HEK293T (cell line): ENCODE measurements around the gene SATB1.

Experiments used
- CTCF ChIA-PET: fragments of 350-600 bp; formaldehyde crosslinking; extraction: SDS; loops from one replicate; lab custom pipeline; 2021; ENCODE audit warnings: antibody characterized with exemption, inconsistent platforms; lab: Yijun Ruan, JAX
- POLR2A ChIA-PET: fragments of 350-600 bp; formaldehyde crosslinking; extraction: SDS; loops from one replicate; lab custom pipeline; 2020; ENCODE audit warnings: antibody characterized with exemption, inconsistent platforms; lab: Yijun Ruan, JAX
- DNase-seq: peaks from one replicate; pipeline ENCODE4 v3.0.0; 2012; ENCODE audit warnings: mixed read lengths; ENCODE audit errors: extremely low spot score
- ARNT ChIP-seq: fragments of 450-650 bp; IDR thresholded peaks from 2 replicates; pipeline ENCODE4 v1.6.1; 2017; ENCODE audit warnings: mild to moderate bottlenecking
- BHLHE40 ChIP-seq: fragments of 450-650 bp; IDR thresholded peaks from 2 replicates; pipeline ENCODE4 v1.6.1; 2016; ENCODE audit warnings: mild to moderate bottlenecking, moderate library complexity, borderline replicate concordance
- CTBP1 ChIP-seq: fragments of 450-650 bp; IDR thresholded peaks from 2 replicates; pipeline ENCODE4 v1.6.1; 2016; ENCODE audit warnings: borderline replicate concordance
- ELF4 ChIP-seq: fragments of 450-650 bp; IDR thresholded peaks from 2 replicates; pipeline ENCODE4 v1.6.1; 2017; ENCODE audit warnings: antibody characterized with exemption
- FOXA1 ChIP-seq: fragments of 450-650 bp; IDR thresholded peaks from 2 replicates; pipeline ENCODE4 v1.6.1; 2016; ENCODE audit warnings: mild to moderate bottlenecking
- FOXK2 ChIP-seq: fragments of 450-650 bp; IDR thresholded peaks from 2 replicates; pipeline ENCODE4 v1.6.1; 2016; ENCODE audit warnings: mild to moderate bottlenecking
- FOXM1 ChIP-seq: fragments of 450-650 bp; IDR thresholded peaks from 2 replicates; pipeline ENCODE4 v1.6.1; 2017; ENCODE audit warnings: mild to moderate bottlenecking, borderline replicate concordance
- HDGF ChIP-seq: fragments of 450-650 bp; IDR thresholded peaks from 2 replicates; pipeline ENCODE4 v1.6.1; 2017; ENCODE audit warnings: antibody characterized with exemption, borderline replicate concordance
- L3MBTL2 ChIP-seq: fragments of 450-650 bp; conservative IDR thresholded peaks from 2 replicates; pipeline ENCODE4 v1.6.1; 2016; ENCODE audit warnings: mild to moderate bottlenecking
- LEF1 ChIP-seq: fragments of 450-650 bp; IDR thresholded peaks from 2 replicates; pipeline ENCODE4 v1.6.1; 2017; ENCODE audit warnings: mild to moderate bottlenecking, borderline replicate concordance
- NFRKB ChIP-seq: fragments of 450-650 bp; IDR thresholded peaks from 2 replicates; pipeline ENCODE4 v1.6.1; 2016; ENCODE audit warnings: mild to moderate bottlenecking, moderate library complexity
- PKNOX1 ChIP-seq: fragments of 450-650 bp; IDR thresholded peaks from 2 replicates; pipeline ENCODE4 v1.6.1; 2016
- SP1 ChIP-seq: fragments of 450-650 bp; IDR thresholded peaks from 2 replicates; pipeline ENCODE4 v1.6.1; 2017
- SUZ12 ChIP-seq: fragments of 450-650 bp; IDR thresholded peaks from 2 replicates; pipeline ENCODE4 v1.6.1; 2016; ENCODE audit warnings: mild to moderate bottlenecking
- TARDBP ChIP-seq: fragments of 450-650 bp; IDR thresholded peaks from 2 replicates; pipeline ENCODE4 v1.6.1; 2016
- ZNF384 ChIP-seq: fragments of 450-650 bp; IDR thresholded peaks from 2 replicates; pipeline ENCODE4 v1.6.1; 2016

The SATB1 gene

GRCh38 chr3:18382760-18383369, 42.3 kb downstream of the SATB1 start:
- CTCF ChIA-PET: no interaction called here
- TF ChIP-seq SP1 (no peak), BHLHE40 (no peak), PKNOX1 (no peak), NFRKB (no peak), L3MBTL2 (no peak), ELF4 (no peak)
- POLR2A ChIA-PET: no interaction called here
- DNase-seq: no peak

- no peak for DNase-seq
- ChIA-PET POLR2A (no interaction called here), CTCF (no interaction called here)
- no peak for TF ChIP-seq L3MBTL2
- no peak for TF ChIP-seq ELF4
- no peak for TF ChIP-seq PKNOX1
- TF ChIP-seq HDGF: no peak
- TF ChIP-seq LEF1: no peak
- no peak for TF ChIP-seq ZNF384
- TF ChIP-seq FOXA1: no peak
- no peak for TF ChIP-seq SP1
- no peak for TF ChIP-seq NFRKB
- TF ChIP-seq TARDBP: no peak
- no peak for TF ChIP-seq ARNT
- TF ChIP-seq FOXK2: no peak
- no peak for TF ChIP-seq FOXM1
- TF ChIP-seq BHLHE40: no peak
- no peak for TF ChIP-seq SUZ12
- TF ChIP-seq CTBP1: no peak
Observed at GRCh38 chr3:18379647-18380046, 45.5 kb downstream of the SATB1 start.

GRCh38 chr3:18378218-18378617, 46.9 kb downstream of the SATB1 start:
- DNase-seq: no peak
- ChIA-PET CTCF (interaction anchor here (1.9 kb wide), 1 partner anchor 11 kb away, joined by 8 read pairs; no protein-coding TSS in a partner anchor), POLR2A (no interaction called here)
- TF ChIP-seq L3MBTL2 (no peak), TARDBP (no peak), FOXA1 (no peak), LEF1 (no peak), ZNF384 (no peak), FOXM1 (no peak), PKNOX1 (no peak), CTBP1 (no peak), FOXK2 (no peak), SUZ12 (no peak), BHLHE40 (no peak), ARNT (no peak), HDGF (no peak), ELF4 (no peak), SP1 (no peak), NFRKB (no peak)

- TF ChIP-seq TARDBP (no peak), LEF1 (no peak), ARNT (no peak), ZNF384 (no peak), L3MBTL2 (no peak), SP1 (no peak), FOXM1 (no peak), PKNOX1 (peak; percentile 94), CTBP1 (0 out of 2 replicates have a peak, but pooled peaks have one; percentile 35), HDGF (no peak), FOXA1 (no peak)
- DNase-seq: no peak
- CTCF ChIA-PET: no interaction called here
- POLR2A ChIA-PET: no interaction called here
Observed at GRCh38 chr3:18376682-18377081, 48.5 kb downstream of the SATB1 start.

GRCh38 chr3:18372786-18373405, 52.2 kb downstream of the SATB1 start:
- POLR2A ChIA-PET: no interaction called here

More at GRCh38 chr3:18372786-18373405, 52.2 kb downstream of the SATB1 start:
- no peak for DNase-seq
- TF ChIP-seq FOXA1 (no peak), ARNT (no peak), FOXK2 (no peak), BHLHE40 (no peak), SUZ12 (no peak)
- CTCF ChIA-PET: no interaction called here
